NCI-H2081 treated with DMSO at 0.1 percent for 48 hours (cell line): Measurements from ENCODE around the gene MAN1A1.
"Not testable (repeated sequence)": the region's sequence is repeated elsewhere in the genome, so short reads cannot be mapped to it uniquely, and the experiment has no call there.

Experiments
- DNase-seq: peaks from one replicate; lab custom pipeline; 2025; lab: John Stamatoyannopoulos, UW

Gene MAN1A1

DNA sequence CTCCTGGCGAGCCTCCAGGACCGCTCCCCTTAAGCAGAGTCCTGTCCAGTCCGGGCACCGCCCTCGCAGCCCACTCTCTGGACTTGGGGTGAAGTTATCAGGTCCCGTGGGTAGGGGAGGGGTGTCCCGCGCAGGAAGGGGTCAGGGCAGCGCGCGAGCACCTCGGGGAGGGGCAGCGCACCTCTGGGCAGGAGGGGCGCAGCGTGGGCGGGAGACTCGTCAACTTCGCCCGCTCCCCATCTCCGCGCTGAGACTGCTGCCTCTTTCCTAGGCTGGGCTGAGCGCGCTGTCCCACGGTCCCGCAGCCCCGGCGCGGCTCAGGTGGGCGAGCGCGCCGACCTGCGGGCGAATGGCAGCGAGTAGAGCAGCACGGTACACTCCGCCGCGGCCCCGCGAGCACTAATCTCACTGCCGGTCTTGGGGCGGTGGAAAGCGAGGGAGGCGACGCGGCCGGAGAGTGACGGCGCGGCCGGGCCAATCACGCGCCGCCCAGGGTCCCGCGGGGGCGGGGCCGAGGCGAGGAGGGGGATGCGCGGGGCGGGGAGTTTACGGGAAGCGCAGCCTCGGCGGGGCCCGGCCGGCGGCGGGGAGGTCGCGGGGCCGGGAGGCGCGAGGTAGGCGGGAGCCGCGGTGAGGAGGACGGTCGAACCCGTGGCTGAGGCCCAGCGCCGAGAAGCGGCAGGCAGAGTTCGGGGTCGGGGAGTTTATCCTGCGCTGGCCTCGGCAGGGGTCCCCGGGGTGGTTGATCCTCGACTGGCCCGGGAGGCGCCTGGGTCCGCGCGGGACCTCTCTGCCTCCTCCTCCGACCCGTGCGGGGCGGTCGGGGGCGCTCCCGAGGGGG, at the start of gene MAN1A1:
Gene MAN1A1 (minus strand): TSS at position 401 of the 841 bp plus-strand sequence. CDS start 696 bp downstream, outside the sequence.
- DNase-seq = no peak

GRCh38 chr6:119395192-119395591, 45.6 kb upstream of the MAN1A1 start:
- DNase-seq = no peak

GRCh38 chr6:119390247-119390793, 40.8 kb upstream of the MAN1A1 start:
- no peak for DNase-seq

DNA sequence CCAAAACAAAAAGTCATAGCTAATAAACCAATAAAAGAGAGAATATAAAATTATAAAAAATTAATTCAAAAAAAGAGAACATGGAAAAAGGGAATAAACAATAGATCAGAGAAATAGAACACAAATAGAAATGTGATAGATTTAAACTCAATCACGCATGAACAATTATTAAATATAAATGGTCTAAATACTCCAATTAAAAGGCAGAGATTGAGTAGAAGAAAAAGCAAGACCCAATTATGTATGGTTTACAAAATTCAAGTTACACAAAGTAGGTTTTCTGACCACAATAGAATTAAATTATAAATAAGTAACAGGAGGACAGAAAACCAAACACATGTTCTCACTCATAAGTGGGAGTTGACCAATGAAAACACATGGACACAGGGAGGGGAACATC, 36.4 kb upstream of the MAN1A1 start:
- no peak for DNase-seq

DNA sequence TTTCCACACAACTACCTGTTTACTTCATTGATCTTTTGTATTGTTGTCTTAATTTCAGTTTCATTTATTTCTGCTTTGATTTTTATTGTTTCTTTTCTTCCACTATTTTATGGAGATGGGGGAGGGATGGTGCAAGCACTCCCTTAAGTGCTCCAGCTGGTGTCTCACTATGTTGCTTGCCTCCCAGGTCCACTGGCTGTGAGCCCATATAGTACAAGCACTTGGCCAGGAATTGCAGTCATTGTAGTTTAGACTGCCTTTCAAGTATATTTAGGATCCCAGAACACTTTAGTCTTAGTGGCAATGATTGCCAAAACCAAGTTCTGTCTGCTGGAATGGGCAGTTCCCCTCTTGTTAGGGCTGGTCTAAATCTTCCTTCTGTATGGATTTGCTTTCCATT, 34.9 kb upstream of the MAN1A1 start:
- no peak for DNase-seq

- DNase-seq = no peak
These were observed 30.2 kb upstream of the MAN1A1 start for GRCh38 chr6:119379809-119380208.

DNA sequence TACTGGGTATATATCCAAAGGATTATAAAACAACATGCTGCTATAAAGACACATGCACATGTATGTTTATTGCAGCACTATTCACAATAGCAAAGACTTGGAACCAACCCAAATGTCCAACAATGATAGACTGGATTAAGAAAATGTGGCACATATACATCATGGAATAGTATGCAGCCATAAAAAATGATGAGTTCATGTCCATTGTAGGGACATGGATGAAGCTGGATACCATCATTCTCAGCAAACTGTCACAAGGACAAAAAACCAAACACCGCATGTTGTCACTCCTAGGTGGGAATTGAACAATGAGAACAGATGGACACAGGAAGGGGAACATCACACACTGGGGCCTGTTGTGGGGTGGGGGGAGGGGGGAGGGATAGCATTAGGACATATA, 27.5 kb upstream of the MAN1A1 start:
- not testable (repeated sequence) for DNase-seq

GRCh38 chr6:119370080-119370479, 20.5 kb upstream of the MAN1A1 start:
- DNase-seq = no peak

GRCh38 chr6:119368921-119369320, 19.4 kb upstream of the MAN1A1 start:
- DNase-seq = no peak

DNA sequence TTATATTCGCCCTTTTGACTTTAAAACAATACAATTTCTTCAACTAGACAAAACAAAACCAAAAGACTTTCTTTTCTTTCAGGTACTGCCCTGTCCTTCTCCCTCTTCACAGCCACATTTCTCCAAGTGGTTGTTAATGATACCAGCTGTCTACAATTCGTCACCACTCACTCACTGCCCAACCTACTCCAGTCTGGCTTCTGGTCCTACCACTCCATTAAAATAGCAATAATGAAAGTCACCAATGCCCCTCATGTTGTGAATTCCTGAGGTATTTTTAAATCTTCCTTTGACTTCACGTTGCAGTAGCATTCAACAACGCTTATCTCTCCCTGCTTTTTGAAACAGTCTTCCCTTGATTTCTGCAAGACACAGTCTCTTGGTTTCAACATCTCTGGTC, 11.6 kb upstream of the MAN1A1 start:
- DNase-seq = no peak

- no peak for DNase-seq
These were observed 10.8 kb upstream of the MAN1A1 start for GRCh38 chr6:119360262-119360915.

DNA sequence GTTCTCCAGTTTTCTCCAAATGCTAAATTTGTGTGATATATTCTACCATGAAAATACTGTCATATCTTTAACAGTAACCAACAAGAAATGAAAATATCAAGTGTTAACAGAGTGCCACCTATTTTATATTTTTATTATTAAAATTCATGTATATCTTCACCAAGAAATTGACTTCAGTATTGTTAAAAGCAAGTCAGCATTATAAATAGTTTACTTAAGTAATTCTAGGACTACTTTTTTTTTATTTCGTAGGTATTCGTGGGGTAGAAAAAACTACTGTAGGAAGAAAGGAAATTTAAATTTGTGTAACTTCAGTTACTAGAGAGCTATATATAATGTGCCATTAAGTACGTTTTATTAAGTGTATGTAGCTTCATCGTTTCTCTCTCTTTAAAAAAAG, 6.3 kb upstream of the MAN1A1 start:
- no peak for DNase-seq

DNA sequence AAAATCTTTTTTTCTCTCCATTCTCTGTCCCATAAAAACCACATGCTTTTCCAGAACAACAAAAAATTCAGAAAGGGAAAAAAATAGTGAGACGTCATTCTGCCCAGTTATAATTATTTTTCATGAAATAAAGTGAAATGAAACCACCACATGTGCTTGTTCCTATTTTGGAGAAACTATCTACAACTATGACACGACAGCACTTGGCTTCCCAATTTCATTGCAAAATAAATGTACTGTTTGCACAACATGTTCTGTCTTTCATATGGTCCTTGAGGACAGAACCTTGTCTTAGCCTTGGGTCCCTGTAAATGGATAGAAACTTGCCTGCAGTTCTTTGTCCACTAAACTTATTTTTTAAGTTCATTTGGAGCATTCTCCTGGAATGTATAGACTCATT, 5.6 kb upstream of the MAN1A1 start:
- DNase-seq = no peak

GRCh38 chr6:119353696-119354095, 4.1 kb upstream of the MAN1A1 start:
- DNase-seq = no peak

GRCh38 chr6:119352001-119352400, 2.4 kb upstream of the MAN1A1 start:
- DNase-seq = no peak

DNA sequence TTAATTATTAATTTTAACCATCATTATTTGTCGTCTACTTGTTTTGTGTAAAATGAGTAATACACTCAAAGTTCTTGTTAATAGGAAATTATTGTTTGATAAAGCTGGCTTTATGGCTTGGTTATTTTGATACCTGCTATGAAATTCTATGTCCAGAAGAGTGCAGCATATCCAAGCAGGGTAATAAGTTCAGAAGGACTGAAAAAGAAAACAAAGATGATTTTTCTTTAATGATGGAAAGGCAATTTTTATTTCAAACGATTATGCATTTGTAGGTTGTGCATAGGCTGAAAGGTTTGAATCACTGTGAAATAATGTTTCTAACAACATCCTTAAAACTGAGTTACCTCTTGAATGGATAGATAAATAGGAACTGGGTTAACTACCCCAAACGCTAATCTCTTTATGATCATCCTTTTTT, 1.4 kb upstream of the MAN1A1 start:
- DNase-seq = no peak

- no peak for DNase-seq
These were observed 816 bp upstream of the MAN1A1 start for GRCh38 chr6:119350202-119350951.

GRCh38 chr6:119348748-119349360, 707 bp downstream of the MAN1A1 start:
- no peak for DNase-seq

DNA sequence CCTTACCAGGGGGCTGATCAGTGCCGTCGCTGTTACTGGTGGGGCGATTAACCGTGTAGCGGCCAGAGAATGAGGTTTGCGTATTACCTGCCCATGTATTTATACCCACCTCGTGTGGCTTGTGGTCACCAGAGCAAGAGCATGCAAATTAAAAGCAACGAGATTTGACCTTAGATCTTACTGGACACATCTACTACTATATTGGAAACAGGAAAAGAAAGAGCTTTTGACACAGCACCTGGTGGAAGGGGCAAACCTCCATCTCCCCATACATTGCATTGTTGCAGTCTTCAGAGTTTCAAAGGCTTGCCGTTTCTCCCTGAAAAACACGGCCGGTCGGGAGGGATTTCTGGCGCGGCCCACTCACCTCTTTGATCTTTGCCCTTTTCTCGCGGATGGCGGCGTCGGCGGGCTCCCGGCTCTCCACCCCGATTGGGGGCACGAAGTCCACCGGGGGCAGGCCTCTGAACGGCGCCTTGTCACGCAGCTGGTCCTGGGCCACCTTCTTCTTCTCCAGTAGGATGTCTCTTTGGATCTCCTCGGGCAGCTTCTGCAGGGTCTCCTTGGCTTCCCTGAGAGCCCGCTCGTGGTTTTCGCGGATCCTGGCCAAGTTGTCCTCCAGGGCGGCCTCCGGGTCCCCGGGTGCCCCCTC, 1.3 kb downstream of the MAN1A1 start:
- DNase-seq = no peak

- DNase-seq = no peak
These were observed 2.0 kb downstream of the MAN1A1 start for GRCh38 chr6:119347466-119348095.

DNA sequence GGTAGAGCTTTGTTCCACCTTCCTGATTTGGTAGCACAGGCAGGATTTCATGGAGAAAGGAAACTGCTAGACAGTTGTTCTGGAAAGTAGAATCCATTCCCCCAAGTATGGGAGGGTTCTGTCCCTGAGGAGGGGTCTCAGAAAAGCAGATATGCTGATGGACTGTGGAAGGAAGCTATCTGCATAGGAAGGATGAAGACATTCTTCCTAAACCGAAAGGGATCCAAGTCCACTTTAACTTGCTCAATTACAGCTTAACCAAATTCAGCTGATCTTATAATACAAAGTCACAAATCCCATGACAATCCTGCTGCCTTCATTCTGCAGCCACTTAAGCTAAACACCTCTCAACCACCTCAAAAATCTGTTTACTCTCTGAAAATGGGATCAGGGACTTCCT, 2.6 kb downstream of the MAN1A1 start:
- no peak for DNase-seq
